SK-N-SH (cell line): ENCODE measurements around the gene ATP5F1D. TPM values are rescaled to one million over a fixed set of nuclear protein-coding genes. Genes with fewer than 3 reads are reported as not detected.

ENCODE experiments used
- CTCF ChIA-PET: fragments of 300-600, 350-600 bp; formaldehyde crosslinking; extraction: SDS; loops from one replicate; lab custom pipeline; 2021; lab: Yijun Ruan, JAX
- POLR2A ChIA-PET: fragments of 350-600 bp; sonication (Branson Sonifier 250); formaldehyde crosslinking; extraction: SDS; loops from one replicate; lab custom pipeline; 2020; ENCODE audit warnings: antibody characterized with exemption, inconsistent platforms; lab: Yijun Ruan, JAX
- DNase-seq: peaks from one replicate; pipeline ENCODE4 v3.0.0; 2012
- H2AFZ ChIP-seq: fragments of 200-600 bp; sonication (generic); 2 replicates; pipeline ENCODE4 v1.8.1; 2016; ENCODE audit warnings: antibody characterized with exemption, mild to moderate bottlenecking, low read depth
- H3F3A ChIP-seq: fragments of 200-600 bp; sonication (generic); replicated peaks from 2 replicates; pipeline ENCODE3; 2016; ENCODE audit warnings: antibody characterized with exemption, mild to moderate bottlenecking; ENCODE audit not compliant: insufficient read depth
- H3K27ac ChIP-seq, 2 experiments: fragments of 200-500 bp in 1 of 2; fragments of 200-600 bp in 1 of 2; sonication (Bioruptor generic) in 1 of 2; sonication (generic), shearing (Covaris generic) in 1 of 2; 2 replicates each; pipeline versions ENCODE4 v1.5.1 to v1.6.1; 2014 to 2016; ENCODE audit warnings: low read depth in 2 of 2, inconsistent platforms in 1 of 2, low read length in 1 of 2, mild to moderate bottlenecking in 1 of 2, mixed read lengths in 1 of 2
- H3K27me3 ChIP-seq: fragments of 200-600 bp; sonication (generic), shearing (Covaris generic); 2 replicates; pipeline ENCODE4 v1.6.1; 2016; ENCODE audit warnings: mixed run types; ENCODE audit not compliant: insufficient read depth
- H3K36me3 ChIP-seq, 2 experiments: fragments of 200-500 bp in 1 of 2; fragments of 200-600 bp in 1 of 2; sonication (Bioruptor generic) in 1 of 2; sonication (generic) in 1 of 2; replicated peaks in 1 of 2; 2 replicates each; pipeline versions ENCODE3 to v1.5.1; 2014 to 2016; ENCODE audit warnings: low read length in 1 of 2, mild to moderate bottlenecking in 1 of 2; ENCODE audit not compliant: insufficient read depth in 2 of 2, control insufficient read depth in 1 of 2
- H3K4me1 ChIP-seq, 2 experiments: fragments of 200-500 bp in 1 of 2; fragments of 200-600 bp in 1 of 2; sonication (Bioruptor generic) in 1 of 2; sonication (generic), shearing (Covaris generic) in 1 of 2; 2 replicates each; pipeline versions ENCODE4 v1.5.1 to v1.6.1; 2014 to 2016; ENCODE audit warnings: low read depth in 1 of 2, low read length in 1 of 2, mixed run types in 1 of 2; ENCODE audit not compliant: insufficient read depth in 2 of 2, control insufficient read depth in 1 of 2
- H3K4me2 ChIP-seq: fragments of 200-600 bp; sonication (generic), shearing (Covaris generic); 2 replicates; pipeline ENCODE4 v1.6.1; 2017; ENCODE audit warnings: mixed run types
- H3K4me3 ChIP-seq, 2 experiments: fragments of 200-500 bp in 1 of 2; fragments of 200-600 bp in 1 of 2; sonication (Bioruptor generic) in 1 of 2; sonication (generic), shearing (Covaris generic) in 1 of 2; 2 replicates each; pipeline versions ENCODE4 v1.5.1 to v1.8.1; 2014 to 2016; ENCODE audit warnings: low read depth in 2 of 2, inconsistent platforms in 1 of 2, low read length in 1 of 2, mild to moderate bottlenecking in 1 of 2, mixed read lengths in 1 of 2, moderate library complexity in 1 of 2
- H3K79me2 ChIP-seq: fragments of 200-600 bp; sonication (generic); 2 replicates; pipeline ENCODE4 v1.8.1; 2017; ENCODE audit warnings: mild to moderate bottlenecking; ENCODE audit not compliant: insufficient read depth
- H3K9ac ChIP-seq: fragments of 200-600 bp; sonication (generic); 2 replicates; pipeline ENCODE4 v1.6.1; 2017; ENCODE audit warnings: mixed run types
- H3K9me2 ChIP-seq: fragments of 200-600 bp; sonication (generic); 2 replicates; pipeline ENCODE4 v1.6.1; 2017; ENCODE audit warnings: mixed run types
- H3K9me3 ChIP-seq: fragments of 200-600 bp; sonication (generic); 2 replicates; pipeline ENCODE4 v1.6.1; 2017; ENCODE audit warnings: mixed run types, mild to moderate bottlenecking, moderate library complexity
- H4K20me1 ChIP-seq: fragments of 200-600 bp; sonication (generic); 2 replicates; pipeline ENCODE4 v1.6.1; 2017; ENCODE audit warnings: mild to moderate bottlenecking, mixed run types; ENCODE audit not compliant: insufficient read depth
- ELF1 ChIP-seq: IDR thresholded peaks from 2 replicates; pipeline ENCODE4 v1.4.0; 2012
- EP300 ChIP-seq, 2 experiments: IDR thresholded peaks; 2 replicates each; pipeline versions ENCODE4 v1.4.0 to v1.6.1; 2012; ENCODE audit warnings: borderline replicate concordance in 1 of 2, low read depth in 1 of 2, low read length in 1 of 2
- FOSL2 ChIP-seq: IDR thresholded peaks from 2 replicates; pipeline ENCODE4 v1.4.0; 2012; ENCODE audit warnings: low read depth, mild to moderate bottlenecking, moderate library complexity, borderline replicate concordance
- GABPA ChIP-seq: IDR thresholded peaks from 2 replicates; pipeline ENCODE4 v1.4.0; 2012; ENCODE audit warnings: low read depth, mild to moderate bottlenecking
- MXI1 ChIP-seq: IDR thresholded peaks from 2 replicates; pipeline ENCODE4 v1.6.1; 2012; ENCODE audit warnings: mild to moderate bottlenecking, low read depth, low read length, improper control_type of control experiment
- NFIC ChIP-seq: IDR thresholded peaks from 2 replicates; pipeline ENCODE4 v1.4.0; 2012; ENCODE audit warnings: borderline replicate concordance
- POLR2AphosphoS5 ChIP-seq: IDR thresholded peaks from 2 replicates; pipeline ENCODE4 v1.6.1; 2012; ENCODE audit warnings: low read depth, low read length
- SIN3A ChIP-seq: IDR thresholded peaks from 2 replicates; pipeline ENCODE4 v1.6.1; 2012; ENCODE audit warnings: low read depth, mild to moderate bottlenecking, low read length, moderate library complexity, borderline replicate concordance
- TEAD4 ChIP-seq: IDR thresholded peaks from 2 replicates; pipeline ENCODE4 v1.4.0; 2012; ENCODE audit warnings: mild to moderate bottlenecking, borderline replicate concordance; ENCODE audit not compliant: insufficient read depth
- WGBS: methylation state at CpG from one replicate; pipeline ENCODE4 v1.1.6; 2017; ENCODE audit warnings: low lambda C conversion rate; 5-methylcytosine and 5-hydroxymethylcytosine counted together
- polyA plus RNA-seq, 3 experiments: library from polyadenylated mRNA; depleted of rRNA; stranded (reverse); fragments of >200 nt; gene quantifications; 2 replicates each; pipeline ENCODE4 v1.2.3, GENCODE V29; 2012
- TF ChIP-seq, protein P1 (sequence below): IDR thresholded peaks from 2 replicates; pipeline ENCODE4; 2012
- TF ChIP-seq, protein P2 (sequence below): IDR thresholded peaks from 2 replicates; pipeline ENCODE4 v1.4.0; 2012; ENCODE audit warnings: low read depth
- TF ChIP-seq, protein P3 (sequence below): fragments of 150-350 bp; IDR thresholded peaks from 2 replicates; pipeline ENCODE4 v1.6.1; 2017; ENCODE audit warnings: antibody characterized with exemption, low read length, low read depth, borderline replicate concordance

The ATP5F1D gene
- polyA plus RNA-seq, 1 of the 3 experiments (the other 2 are of a cell fraction): 226 TPM

DNA sequence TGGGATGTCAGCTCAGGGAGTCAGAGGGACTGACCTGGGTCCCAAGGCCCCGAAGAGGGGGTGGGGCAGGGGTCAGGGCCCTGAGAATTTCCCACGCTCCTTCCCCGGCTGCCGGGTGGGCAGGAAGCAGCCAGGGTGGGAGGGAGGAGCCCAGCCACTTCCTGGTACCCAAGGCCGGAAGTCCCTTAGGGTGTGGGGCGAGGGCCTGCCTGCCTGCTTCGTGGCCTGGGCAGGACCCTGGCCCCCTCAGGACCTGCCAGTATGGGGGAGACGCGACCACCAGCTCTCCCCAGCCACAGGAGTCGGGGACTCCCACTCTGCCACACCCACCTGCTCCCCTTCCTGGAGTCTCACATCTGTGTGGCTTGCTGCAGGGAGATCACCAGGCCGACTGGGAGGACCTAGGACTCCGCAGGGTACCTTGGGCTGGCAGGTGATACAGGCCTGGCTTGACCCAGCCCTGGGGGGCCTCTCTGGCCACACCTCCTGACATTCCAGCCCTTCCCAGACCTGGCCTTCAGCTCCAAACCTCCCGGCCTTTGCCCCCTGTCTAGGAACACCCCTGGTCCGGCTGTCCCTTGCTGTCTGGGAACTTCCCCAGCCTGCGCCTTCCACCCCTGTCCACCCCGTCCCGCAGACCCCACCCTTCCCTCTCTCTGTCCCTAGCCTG is 17.8 kb downstream of the ATP5F1D start:
- peaks cover 58% of the 10 kb centered on the region for H3F3A ChIP-seq
- H2AFZ ChIP-seq: no peak overlapping the region
- H3K4me2 ChIP-seq: peak overlapping the region; percentile 41; the same call in 1 of the 2 replicates
- peaks cover 31 to 43% of the 10 kb centered on the region in 2 experiments for H3K36me3 ChIP-seq
- CTCF ChIA-PET: interaction anchor here (3.1 to 18.6 kb wide), 2 partner anchors 10 to 17 kb away, joined by 13 to 594 read pairs; partner anchors contain the start of genes ATP5F1D and MIDN
- H4K20me1 ChIP-seq: peaks cover 46% of the 10 kb centered on the region
- no peaks in the 10 kb centered on the region for H3K27me3 ChIP-seq
- H3K9ac ChIP-seq: peak overlapping the region; percentile 34; the same call in 1 of the 2 replicates
- H3K9me3 ChIP-seq: no peaks in the 10 kb centered on the region
- DNase-seq: peak; percentile 62
- H3K79me2 ChIP-seq: peaks cover 53% of the 10 kb centered on the region
- no peak overlapping the region for H3K4me3 ChIP-seq
- POLR2A ChIA-PET: interaction anchor here (2.6 to 4.8 kb wide), 2 partner anchors 10 to 15 kb away, joined by 9 to 34 read pairs; partner anchors contain the start of gene CIRBP
- TF ChIP-seq MXI1 (no peak), FOSL2 (peak; percentile 11; the same call in 1 of the 2 replicates), SIN3A (peak; percentile 86; the same call in 1 of the 2 replicates), EP300 (IDR thresholded peaks at IDR 0.05; ENCODE audit: borderline replicate concordance in 1 of 2, low read depth in 1 of 2, low read length in 1 of 2) (no peak), POLR2AphosphoS5 (peak; percentile 73), TEAD4 (0 out of 2 replicates have a peak, but pooled peaks have one; percentile 20), NFIC (no peak), ELF1 (peak; percentile 86), GABPA (peak; percentile 52)
- TF ChIP-seq, protein P1, sequence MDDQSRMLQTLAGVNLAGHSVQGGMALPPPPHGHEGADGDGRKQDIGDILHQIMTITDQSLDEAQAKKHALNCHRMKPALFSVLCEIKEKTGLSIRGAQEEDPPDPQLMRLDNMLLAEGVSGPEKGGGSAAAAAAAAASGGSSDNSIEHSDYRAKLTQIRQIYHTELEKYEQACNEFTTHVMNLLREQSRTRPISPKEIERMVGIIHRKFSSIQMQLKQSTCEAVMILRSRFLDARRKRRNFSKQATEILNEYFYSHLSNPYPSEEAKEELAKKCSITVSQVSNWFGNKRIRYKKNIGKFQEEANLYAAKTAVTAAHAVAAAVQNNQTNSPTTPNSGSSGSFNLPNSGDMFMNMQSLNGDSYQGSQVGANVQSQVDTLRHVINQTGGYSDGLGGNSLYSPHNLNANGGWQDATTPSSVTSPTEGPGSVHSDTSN: peak; percentile 64
- TF ChIP-seq, protein P2, sequence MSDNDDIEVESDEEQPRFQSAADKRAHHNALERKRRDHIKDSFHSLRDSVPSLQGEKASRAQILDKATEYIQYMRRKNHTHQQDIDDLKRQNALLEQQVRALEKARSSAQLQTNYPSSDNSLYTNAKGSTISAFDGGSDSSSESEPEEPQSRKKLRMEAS: no peak
- WGBS: 62% methylated on average over 5 of the region's 17 CpGs
- H3K27ac ChIP-seq: peak overlapping the region; percentile 83 to 90
- no peaks in the 10 kb centered on the region for H3K9me2 ChIP-seq
- H3K4me1 ChIP-seq: peaks cover 49 to 59% of the 10 kb centered on the region in 2 experiments

DNA sequence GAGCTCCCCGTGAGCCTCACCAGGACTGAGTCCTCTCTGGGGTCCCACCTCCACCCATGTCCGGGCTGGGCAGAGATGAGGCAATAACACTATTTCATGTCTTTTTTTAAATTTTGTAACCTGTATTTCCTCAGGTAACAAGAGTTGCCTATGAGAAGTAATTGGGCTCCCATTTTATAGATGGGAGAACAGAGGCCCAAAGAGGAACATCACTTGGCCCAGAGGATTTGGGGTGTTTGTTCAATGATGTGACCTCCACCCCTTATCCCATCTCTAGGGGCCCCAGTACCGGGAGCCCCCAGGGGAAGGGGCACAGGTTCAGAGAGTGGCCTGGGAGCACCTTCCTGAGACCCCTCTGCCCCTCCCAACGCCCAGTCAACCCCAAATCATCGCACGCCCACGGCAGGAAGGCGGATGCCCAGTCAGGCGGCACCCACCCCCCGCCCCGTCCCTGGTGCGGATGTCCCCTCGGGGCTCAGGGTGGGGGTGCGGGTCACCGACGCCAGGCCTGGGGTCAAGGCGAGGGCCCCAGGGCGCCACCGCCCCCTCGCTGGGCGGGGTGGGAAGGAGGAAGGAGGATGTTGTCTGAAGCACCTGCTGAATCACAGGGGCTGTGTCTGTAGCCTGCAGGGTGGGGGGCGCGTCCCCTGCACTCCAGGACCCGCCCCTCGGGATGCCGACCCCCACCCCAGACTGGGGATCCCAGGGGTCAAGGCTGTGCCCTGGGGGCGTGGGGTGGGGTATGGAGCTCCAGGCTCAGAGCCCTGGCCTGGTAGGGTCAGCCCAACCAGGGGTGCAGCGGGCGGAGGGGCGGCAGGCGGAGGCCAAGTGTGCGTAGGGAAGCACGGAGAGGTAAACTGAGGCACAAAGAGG is 18.6 kb downstream of the ATP5F1D start:
- WGBS: 34% methylated on average over 10 of the region's 33 CpGs
- DNase-seq: no peak
- no peaks in the 10 kb centered on the region for H3K9me2 ChIP-seq
- H3K4me3 ChIP-seq: peak overlapping the region in 1 of 2 experiments; percentile 31; a peak in 1 of 4 replicates
- peaks cover 55% of the 10 kb centered on the region for H3F3A ChIP-seq
- H3K9me3 ChIP-seq: no peaks in the 10 kb centered on the region
- H3K4me2 ChIP-seq: peak overlapping the region; percentile 66; the same call in 1 of the 2 replicates
- peak overlapping the region; percentile 83 to 90 for H3K27ac ChIP-seq
- H3K9ac ChIP-seq: peak overlapping the region; percentile 51; the same call in 1 of the 2 replicates
- ChIA-PET CTCF (interaction anchor here (1.1 to 18.6 kb wide), 3 partner anchors 9 to 17 kb away, joined by 3 to 594 read pairs (median 13); partner anchors contain the start of genes ATP5F1D, CIRBP and MIDN), POLR2A (interaction anchor here (0.8 to 4.8 kb wide), 3 partner anchors 9 to 16 kb away, joined by 4 to 34 read pairs (median 9); partner anchors contain the start of gene CIRBP)
- H3K27me3 ChIP-seq: no peaks in the 10 kb centered on the region
- H2AFZ ChIP-seq: no peak overlapping the region
- peaks cover 45% of the 10 kb centered on the region for H3K79me2 ChIP-seq
- peaks cover 23 to 35% of the 10 kb centered on the region in 2 experiments for H3K36me3 ChIP-seq
- TF ChIP-seq, protein P3, sequence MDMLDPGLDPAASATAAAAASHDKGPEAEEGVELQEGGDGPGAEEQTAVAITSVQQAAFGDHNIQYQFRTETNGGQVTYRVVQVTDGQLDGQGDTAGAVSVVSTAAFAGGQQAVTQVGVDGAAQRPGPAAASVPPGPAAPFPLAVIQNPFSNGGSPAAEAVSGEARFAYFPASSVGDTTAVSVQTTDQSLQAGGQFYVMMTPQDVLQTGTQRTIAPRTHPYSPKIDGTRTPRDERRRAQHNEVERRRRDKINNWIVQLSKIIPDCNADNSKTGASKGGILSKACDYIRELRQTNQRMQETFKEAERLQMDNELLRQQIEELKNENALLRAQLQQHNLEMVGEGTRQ: no peak
- TF ChIP-seq TEAD4 (0 out of 2 replicates have a peak, but pooled peaks have one; percentile 3), ELF1 (0 out of 2 replicates have a peak, but pooled peaks have one; percentile 25)
- peaks cover 38% of the 10 kb centered on the region for H4K20me1 ChIP-seq
- peaks cover 46 to 56% of the 10 kb centered on the region in 2 experiments for H3K4me1 ChIP-seq
